ENCODE measurements around the gene GLMN. TPM values are rescaled to one million over a fixed set of nuclear protein-coding genes. Genes with fewer than 3 reads are reported as not detected.
"Not testable (repeated sequence)": the region's sequence is repeated elsewhere in the genome, so short reads cannot be mapped to it uniquely, and the experiment has no call there.

GLMN gene
- total and polyA plus RNA-seq, 10 donors, result 7.8 to 22.6 (median 11.3) TPM

DNA sequence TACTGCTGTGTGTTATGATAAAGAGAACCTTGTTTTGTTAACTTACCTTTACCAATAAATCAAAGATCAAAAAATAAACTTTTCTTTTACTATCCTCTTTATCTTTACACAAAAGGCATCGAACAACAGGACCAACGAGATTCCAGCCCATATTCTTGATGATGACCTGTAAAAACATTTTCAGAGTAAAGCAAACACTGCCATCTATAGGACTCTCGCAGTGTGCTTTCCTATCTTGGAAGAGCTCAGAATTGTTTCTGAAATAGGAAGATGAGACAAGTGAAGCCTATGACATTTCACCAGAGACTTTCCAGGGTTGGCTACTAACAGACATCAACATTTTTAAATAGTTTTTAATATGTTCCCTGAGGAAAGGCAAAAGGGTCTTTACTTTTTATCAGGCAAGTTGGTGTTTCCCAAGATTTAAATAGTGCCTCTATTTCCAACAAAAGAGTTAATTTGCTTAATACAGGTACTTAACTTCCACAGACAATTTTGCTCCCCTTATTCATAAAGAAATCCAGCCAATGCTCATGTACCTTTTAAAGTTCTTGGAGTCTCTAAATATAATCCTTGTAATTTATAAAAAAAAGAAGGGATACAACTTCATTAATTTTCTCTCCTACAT is 7.3 kb downstream of the GLMN start:
- TF ChIP-seq POLR2AphosphoS5 (IDR thresholded peaks at IDR 0.05) (no peak), POLR2A (IDR thresholded peaks at IDR 0.05) (no peak)
- TF ChIP-seq, protein P1, sequence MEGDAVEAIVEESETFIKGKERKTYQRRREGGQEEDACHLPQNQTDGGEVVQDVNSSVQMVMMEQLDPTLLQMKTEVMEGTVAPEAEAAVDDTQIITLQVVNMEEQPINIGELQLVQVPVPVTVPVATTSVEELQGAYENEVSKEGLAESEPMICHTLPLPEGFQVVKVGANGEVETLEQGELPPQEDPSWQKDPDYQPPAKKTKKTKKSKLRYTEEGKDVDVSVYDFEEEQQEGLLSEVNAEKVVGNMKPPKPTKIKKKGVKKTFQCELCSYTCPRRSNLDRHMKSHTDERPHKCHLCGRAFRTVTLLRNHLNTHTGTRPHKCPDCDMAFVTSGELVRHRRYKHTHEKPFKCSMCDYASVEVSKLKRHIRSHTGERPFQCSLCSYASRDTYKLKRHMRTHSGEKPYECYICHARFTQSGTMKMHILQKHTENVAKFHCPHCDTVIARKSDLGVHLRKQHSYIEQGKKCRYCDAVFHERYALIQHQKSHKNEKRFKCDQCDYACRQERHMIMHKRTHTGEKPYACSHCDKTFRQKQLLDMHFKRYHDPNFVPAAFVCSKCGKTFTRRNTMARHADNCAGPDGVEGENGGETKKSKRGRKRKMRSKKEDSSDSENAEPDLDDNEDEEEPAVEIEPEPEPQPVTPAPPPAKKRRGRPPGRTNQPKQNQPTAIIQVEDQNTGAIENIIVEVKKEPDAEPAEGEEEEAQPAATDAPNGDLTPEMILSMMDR (IDR thresholded peaks at IDR 0.05 in 8 of 11, conservative IDR thresholded peaks at IDR 0.05 in 3 of 11), result peak in 10 of 11 experiments; percentile 24 to 62 (median 44)
- Histone ChIP-seq H3K4me3 (no peak overlapping the region), H3K4me1 (no peaks in the 10 kb centered on the region), H3K27ac (no peak overlapping the region), H3K36me3 (peaks cover 0 to 86% (median 6%) of the 10 kb centered on the region in 6 donors), H3K27me3 (replicated peaks in 1 of 7) (no peaks in the 10 kb centered on the region), H3K9me3 (no peaks in the 10 kb centered on the region)
- no peak for DNase-seq
- intact Hi-C loops (cut with DNase I; ENCODE audit: low total_unique reads), result no loop called here
- WGBS, 5 donors, result 30 to 50% (median 40%) methylated on average over 3 of the region's 3 CpGs

DNA sequence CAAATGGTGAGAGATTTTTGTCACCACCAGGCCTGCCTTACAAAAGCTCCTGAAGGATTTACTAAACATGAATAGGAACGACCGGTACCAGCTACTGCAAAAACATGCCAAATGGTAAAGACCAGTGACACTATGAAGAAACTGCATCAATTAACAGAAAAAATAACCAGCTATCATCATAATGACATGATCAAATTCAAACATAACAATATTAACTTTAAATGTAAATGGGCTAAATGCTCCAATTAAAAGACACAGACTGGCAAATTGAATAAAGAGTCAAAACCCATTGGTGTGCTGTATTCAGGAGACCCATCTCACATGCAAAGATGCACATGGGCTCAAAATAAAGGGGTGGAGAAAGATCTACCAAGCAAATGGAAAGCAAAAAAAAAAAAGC is 17.4 kb downstream of the GLMN start:
- H3K4me1 ChIP-seq; DNase-seq; intact Hi-C loops (cut with DNase I; ENCODE audit: low total_unique reads); H3K9me3 ChIP-seq; H3K4me3 ChIP-seq; H3K27ac ChIP-seq; H3K27me3 ChIP-seq (replicated peaks in 1 of 7): not testable (repeated sequence)
- H3K36me3 ChIP-seq, result peaks cover 0 to 88% (median 22%) of the 10 kb centered on the region in 6 donors
- WGBS, 5 donors, result 89 to 98% (median 94%) methylated on average over 2 of the region's 2 CpGs

DNA sequence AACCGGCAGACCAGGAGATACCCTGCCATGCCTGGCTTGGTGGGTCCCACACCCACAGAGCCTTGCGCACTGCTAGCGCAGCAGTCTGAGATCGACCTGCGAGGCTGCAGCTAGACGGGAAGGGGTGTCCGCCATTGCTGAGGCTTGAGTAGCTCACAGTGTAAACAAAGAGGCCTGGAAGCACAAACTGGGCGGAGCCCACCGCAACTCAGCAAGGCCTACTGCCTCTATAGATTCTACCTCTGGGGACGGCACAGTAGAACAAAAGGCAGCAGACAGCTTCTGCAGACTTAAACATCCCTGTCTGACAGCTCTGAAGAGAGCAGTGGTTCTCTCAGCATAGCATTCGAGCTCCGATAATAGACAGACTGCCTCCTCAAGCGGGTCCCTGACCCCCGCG is 19.0 kb downstream of the GLMN start:
- H3K36me3 ChIP-seq, result peaks cover 0 to 87% (median 16%) of the 10 kb centered on the region in 6 donors
- DNase-seq; H3K27me3 ChIP-seq (replicated peaks in 1 of 7); H3K4me3 ChIP-seq; H3K9me3 ChIP-seq; H3K27ac ChIP-seq; H3K4me1 ChIP-seq; intact Hi-C loops (cut with DNase I; ENCODE audit: low total_unique reads): not testable (repeated sequence)
- WGBS, 5 donors, result 96 to 98% (median 98%) methylated on average over 10 to 15 of the region's 15 CpGs

DNA sequence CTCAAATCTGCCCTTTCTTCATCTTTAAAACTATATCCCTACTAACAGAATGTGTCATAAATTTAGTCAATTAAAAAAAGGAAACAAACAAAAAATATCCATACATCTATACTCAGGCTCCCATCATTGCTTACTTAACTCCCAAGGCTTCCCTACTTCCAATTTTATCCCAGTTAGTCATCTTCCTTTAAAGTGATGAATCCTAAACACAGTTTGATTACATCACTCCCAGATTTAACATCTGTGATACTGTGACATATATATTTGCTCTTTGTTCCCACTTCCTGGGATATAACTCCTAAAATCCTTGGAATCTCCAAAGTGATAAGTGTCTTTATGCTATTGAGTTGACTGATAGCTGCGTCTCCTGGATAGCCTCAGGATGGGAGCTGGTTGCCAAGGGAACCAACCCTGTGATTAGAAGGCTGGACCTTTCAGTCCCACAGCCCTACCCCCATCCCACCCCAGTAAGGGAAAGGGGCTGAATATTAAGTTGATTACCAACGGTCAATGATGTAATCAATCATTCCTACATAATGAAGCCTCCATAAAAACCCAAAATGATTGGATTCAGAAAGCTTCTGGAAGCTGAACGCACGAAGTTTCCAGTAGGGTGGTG is 21.6 kb downstream of the GLMN start:
- H3K27me3 ChIP-seq (replicated peaks in 1 of 7), result no peaks in the 10 kb centered on the region
- WGBS, 5 donors, result 95 to 100% (median 96%) methylated on average over 3 to 4 of the region's 4 CpGs
- no peak for DNase-seq
- intact Hi-C loops (cut with DNase I; ENCODE audit: low total_unique reads), result no loop called here
- H3K9me3 ChIP-seq, result no peaks in the 10 kb centered on the region
- no peak overlapping the region for H3K4me3 ChIP-seq
- TF ChIP-seq POLR2AphosphoS5 (IDR thresholded peaks at IDR 0.05) (no peak), POLR2A (IDR thresholded peaks at IDR 0.05) (no peak)
- TF ChIP-seq, protein P1 (IDR thresholded peaks at IDR 0.05 in 8 of 11, conservative IDR thresholded peaks at IDR 0.05 in 3 of 11), result no peak
- H3K36me3 ChIP-seq, result peaks cover 0 to 100% (median 24%) of the 10 kb centered on the region in 6 donors
- H3K27ac ChIP-seq, result no peak overlapping the region
- no peaks in the 10 kb centered on the region for H3K4me1 ChIP-seq

DNA sequence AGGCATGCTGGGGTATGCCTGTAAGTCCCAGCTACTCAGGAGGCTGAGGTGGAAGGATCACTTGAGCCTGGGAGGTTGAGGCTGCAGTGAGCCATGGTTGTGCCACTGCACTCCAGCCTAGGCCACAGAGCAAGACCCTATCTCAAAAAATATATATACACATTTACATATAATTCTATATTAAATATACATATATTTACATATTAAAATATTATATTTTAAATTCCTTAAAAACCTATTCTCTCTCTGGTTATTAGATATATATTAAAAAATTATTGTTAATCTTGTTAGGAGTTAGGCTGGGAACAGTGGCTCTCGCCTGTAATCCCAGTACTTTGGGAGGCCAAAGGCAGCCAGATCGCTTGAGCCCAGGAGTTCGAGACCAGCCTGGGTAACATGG is 22.7 kb downstream of the GLMN start:
- no peaks in the 10 kb centered on the region for H3K27me3 ChIP-seq (replicated peaks in 1 of 7)
- WGBS, 5 donors, result 96 to 99% (median 97%) methylated on average over 3 of the region's 3 CpGs
- intact Hi-C loops (cut with DNase I; ENCODE audit: low total_unique reads), result no loop called here
- H3K4me1 ChIP-seq, result no peaks in the 10 kb centered on the region
- TF ChIP-seq POLR2A (IDR thresholded peaks at IDR 0.05) (no peak), POLR2AphosphoS5 (IDR thresholded peaks at IDR 0.05) (no peak)
- TF ChIP-seq, protein P1 (IDR thresholded peaks at IDR 0.05 in 8 of 11, conservative IDR thresholded peaks at IDR 0.05 in 3 of 11), result no peak
- H3K4me3 ChIP-seq, result no peak overlapping the region
- no peak overlapping the region for H3K27ac ChIP-seq
- no peaks in the 10 kb centered on the region for H3K9me3 ChIP-seq
- peaks cover 0 to 100% (median 29%) of the 10 kb centered on the region in 6 donors for H3K36me3 ChIP-seq
- DNase-seq, result no peak
